C4-2B (cell line): Measurements from ENCODE around the gene SECISBP2.

Experiments
- ZFX ChIP-seq: fragments of 450-650 bp; IDR thresholded peaks from 2 replicates; pipeline ENCODE4 v1.6.1; 2017
- TF ChIP-seq, protein P1 (sequence below): fragments of 450-650 bp; conservative IDR thresholded peaks from 2 replicates; pipeline ENCODE4 v1.5.1; 2017; ENCODE audit warnings: mild to moderate bottlenecking

DNA sequence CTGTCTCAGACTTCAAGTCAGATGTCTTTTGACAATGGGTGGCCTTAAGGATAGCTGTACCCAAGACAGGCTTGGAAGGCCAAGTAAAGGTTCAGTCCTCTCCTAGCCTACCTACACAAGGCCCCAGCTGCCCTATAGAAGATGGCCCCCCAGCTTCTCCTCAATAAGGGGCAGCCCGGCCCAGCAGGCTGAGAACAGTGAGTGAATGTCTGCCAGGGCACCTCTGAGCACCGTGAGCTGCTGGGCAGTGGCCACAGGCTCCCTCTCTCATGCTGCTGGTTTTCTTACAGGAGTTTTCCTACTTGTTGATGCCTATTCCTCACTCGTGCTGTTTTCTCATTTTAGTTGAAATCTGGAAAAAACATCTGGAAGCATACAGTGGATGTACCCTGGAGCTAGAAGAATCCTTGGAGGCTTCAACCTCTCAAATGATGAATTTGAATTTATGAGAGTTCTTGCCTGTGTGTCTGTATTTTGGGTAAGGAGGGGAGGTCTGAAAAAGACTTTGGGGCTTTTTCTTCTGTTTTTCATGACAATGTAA, 40.1 kb downstream of the SECISBP2 start:
- TF ChIP-seq, protein P1, sequence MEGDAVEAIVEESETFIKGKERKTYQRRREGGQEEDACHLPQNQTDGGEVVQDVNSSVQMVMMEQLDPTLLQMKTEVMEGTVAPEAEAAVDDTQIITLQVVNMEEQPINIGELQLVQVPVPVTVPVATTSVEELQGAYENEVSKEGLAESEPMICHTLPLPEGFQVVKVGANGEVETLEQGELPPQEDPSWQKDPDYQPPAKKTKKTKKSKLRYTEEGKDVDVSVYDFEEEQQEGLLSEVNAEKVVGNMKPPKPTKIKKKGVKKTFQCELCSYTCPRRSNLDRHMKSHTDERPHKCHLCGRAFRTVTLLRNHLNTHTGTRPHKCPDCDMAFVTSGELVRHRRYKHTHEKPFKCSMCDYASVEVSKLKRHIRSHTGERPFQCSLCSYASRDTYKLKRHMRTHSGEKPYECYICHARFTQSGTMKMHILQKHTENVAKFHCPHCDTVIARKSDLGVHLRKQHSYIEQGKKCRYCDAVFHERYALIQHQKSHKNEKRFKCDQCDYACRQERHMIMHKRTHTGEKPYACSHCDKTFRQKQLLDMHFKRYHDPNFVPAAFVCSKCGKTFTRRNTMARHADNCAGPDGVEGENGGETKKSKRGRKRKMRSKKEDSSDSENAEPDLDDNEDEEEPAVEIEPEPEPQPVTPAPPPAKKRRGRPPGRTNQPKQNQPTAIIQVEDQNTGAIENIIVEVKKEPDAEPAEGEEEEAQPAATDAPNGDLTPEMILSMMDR: no peak
- TF ChIP-seq ZFX: no peak
